GM11168 (cell line): Measurements from ENCODE around the gene RFX1.
"Not testable (repeated sequence)": the region's sequence is repeated elsewhere in the genome, so short reads cannot be mapped to it uniquely, and the experiment has no call there.

ENCODE experiments used
- in situ Hi-C: fragments of 300-500 bp; cut with MboI; formaldehyde crosslinking; loops from one replicate; pipeline ENCODE4 v1.12.0; 2022; ENCODE audit warnings: low sequenced_read_pairs; ENCODE audit not compliant: unreplicated experiment

Gene RFX1

DNA sequence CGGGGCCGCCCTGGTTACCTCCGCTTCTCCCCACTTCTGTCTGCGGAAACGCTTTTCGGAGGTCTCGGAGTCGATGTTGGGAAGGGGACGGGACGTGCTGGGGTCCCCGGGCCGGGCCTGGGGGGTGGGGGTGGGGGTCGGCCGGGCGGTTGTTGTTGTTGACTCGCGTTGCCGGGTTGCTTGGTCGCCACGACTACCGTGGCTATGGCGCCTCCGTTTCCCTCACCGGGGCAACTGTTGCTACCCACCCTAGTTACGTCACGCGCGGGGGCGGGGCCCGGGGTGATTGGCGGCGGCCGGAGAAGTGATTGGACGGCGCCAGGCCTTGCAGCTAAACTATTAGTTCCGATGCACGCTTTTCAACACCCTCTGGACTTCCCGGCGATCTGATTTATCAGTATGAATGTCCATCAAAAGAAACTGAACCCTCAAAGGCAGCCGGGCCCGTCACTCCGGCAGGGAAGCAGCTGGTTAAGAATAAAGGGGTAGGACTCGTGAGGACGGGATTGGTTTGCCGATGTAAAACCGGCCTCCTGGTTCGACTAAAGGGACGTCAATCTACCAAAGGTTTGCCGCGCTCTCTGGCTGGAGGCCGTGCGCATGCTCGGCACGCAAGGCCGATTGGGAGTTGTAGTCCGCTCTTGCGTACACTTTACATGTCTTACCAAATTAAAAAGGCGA lies at the start of gene RFX1:
RFX1 (minus strand) TSS at position 236 of the 681 bp plus-strand sequence. CDS start 12,477 bp downstream, outside the sequence.
- in situ Hi-C loops, result no loop called here

GRCh38 chr19:14055396-14055795 lies 49.3 kb upstream of the RFX1 start:
- in situ Hi-C loops, result loop anchor here (10.0 kb wide), 1 partner anchor 281 kb away; the partner anchor contains the start of gene C19orf53

DNA sequence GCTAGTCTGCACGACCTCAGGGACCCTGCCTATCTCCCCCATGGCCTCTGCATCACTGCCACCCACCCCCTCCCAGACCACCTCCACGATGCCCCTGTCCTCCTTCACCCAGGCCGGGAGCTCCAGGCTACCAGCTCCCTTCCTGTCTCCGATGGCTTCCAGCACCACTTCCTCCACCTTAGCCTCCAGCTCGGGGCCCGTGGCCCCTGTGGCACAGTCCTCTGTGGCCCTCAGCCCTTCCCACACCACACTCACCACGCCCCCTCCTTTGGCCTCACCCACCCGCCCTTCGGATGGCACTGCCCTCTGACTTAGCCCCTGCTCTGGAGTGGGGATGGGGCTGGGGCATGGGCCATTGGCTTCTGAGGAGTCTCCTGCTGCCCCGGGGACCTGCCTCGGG lies 48.6 kb upstream of the RFX1 start:
- in situ Hi-C loops, result loop anchor here (10.0 kb wide), 1 partner anchor 280 kb away; the partner anchor contains the start of gene C19orf53

- in situ Hi-C loops, result loop anchor here (10.0 kb wide), 1 partner anchor 279 kb away; the partner anchor contains the start of gene C19orf53
Observed at GRCh38 chr19:14054099-14054498, 48.0 kb upstream of the RFX1 start.

DNA sequence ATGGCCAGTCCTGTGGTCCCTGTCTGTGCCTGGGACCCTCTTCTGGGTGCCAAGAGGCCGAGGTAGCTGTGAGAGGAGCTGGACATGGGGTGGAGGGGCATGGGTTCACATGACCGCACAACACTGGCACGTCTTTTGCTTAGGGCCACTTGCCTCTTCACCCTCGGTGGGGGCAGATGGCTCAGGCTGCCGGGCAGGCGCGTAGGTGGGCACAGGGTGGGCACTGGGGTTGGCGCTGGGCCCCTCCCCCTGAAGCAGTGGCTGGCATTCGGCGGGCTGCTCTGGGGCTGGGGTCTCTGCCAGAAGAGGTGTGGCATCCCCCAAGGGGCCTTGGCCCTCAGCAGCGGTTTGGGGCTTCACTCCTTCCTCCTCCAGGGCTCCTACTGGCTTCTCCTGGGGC lies 47.4 kb upstream of the RFX1 start:
- in situ Hi-C loops, result loop anchor here (10.0 kb wide), 1 partner anchor 279 kb away; the partner anchor contains the start of gene C19orf53

GRCh38 chr19:14053032-14053431 lies 46.9 kb upstream of the RFX1 start:
- in situ Hi-C loops, result loop anchor here (10.0 kb wide), 1 partner anchor 278 kb away; the partner anchor contains the start of gene C19orf53

- in situ Hi-C loops, result loop anchor here (10.0 kb wide), 1 partner anchor 278 kb away; the partner anchor contains the start of gene C19orf53
Observed at GRCh38 chr19:14052470-14052869, 46.4 kb upstream of the RFX1 start.

DNA sequence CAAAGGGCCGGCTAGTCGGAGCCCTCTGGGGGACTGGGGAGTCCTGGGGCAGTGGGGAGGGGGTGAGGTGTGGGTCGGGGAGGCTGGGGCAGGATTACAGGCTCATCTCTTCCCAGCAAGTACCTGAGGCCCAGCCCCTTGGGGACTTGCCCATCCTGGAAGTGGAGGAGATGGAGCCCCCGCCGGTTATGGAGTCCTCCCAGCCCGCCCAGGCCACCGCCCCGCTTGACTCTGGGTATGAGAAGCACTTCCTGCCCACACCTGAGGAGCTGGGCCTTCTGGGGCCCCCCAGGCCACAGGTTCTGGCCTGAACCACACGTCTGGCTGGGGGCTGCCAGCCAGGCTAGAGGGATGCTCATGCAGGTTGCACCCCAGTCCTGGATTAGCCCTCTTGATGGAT lies 45.9 kb upstream of the RFX1 start:
- in situ Hi-C loops, result loop anchor here (10.0 kb wide), 1 partner anchor 277 kb away; the partner anchor contains the start of gene C19orf53

DNA sequence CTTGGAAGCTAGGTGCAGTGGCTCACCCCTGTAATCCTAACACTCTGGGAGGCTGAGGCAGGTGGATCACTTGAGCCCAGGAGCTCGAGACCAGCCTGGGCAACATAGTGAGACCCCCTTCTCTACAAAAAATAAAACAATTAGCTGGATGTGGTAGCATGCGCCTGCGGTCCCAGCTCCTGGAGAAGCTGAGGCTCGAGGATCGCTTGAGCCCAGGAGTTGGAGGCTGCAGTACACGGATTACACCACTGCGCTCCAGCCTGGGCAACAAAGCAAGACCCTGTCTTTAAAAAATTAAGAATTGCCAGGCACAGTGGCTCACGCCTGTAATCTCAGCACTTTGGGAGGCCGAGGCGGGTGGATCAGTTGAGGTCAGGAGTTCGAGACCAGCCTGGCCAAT lies 44.8 kb upstream of the RFX1 start:
- in situ Hi-C loops, result loop anchor here (10.0 kb wide), 1 partner anchor 276 kb away; the partner anchor contains the start of gene C19orf53

DNA sequence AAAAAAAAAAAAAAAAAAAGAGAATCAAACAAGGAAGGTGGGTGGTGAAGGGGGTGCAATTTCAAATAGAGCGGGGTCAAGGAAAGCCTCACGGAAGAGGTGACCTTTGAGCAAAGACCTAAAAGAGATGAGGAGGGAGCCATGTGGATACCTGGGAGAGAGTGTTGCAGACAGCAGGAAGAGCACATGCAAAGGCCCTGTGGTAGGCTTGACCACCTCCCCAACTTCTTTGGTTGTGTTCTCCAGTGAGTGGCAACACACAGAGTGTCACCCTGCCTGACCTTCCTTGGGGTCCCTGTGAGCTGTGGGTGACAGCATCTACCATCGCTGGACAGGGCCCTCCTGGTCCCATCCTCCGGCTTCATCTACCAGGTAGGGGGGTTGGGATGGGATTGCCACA lies 44.4 kb upstream of the RFX1 start:
- in situ Hi-C loops, result loop anchor here (10.0 kb wide), 1 partner anchor 276 kb away; the partner anchor contains the start of gene C19orf53

GRCh38 chr19:14048443-14049153 lies 42.5 kb upstream of the RFX1 start:
- in situ Hi-C loops, result no loop called here

GRCh38 chr19:14047866-14048265 lies 41.7 kb upstream of the RFX1 start:
- in situ Hi-C loops, result not testable (repeated sequence)

DNA sequence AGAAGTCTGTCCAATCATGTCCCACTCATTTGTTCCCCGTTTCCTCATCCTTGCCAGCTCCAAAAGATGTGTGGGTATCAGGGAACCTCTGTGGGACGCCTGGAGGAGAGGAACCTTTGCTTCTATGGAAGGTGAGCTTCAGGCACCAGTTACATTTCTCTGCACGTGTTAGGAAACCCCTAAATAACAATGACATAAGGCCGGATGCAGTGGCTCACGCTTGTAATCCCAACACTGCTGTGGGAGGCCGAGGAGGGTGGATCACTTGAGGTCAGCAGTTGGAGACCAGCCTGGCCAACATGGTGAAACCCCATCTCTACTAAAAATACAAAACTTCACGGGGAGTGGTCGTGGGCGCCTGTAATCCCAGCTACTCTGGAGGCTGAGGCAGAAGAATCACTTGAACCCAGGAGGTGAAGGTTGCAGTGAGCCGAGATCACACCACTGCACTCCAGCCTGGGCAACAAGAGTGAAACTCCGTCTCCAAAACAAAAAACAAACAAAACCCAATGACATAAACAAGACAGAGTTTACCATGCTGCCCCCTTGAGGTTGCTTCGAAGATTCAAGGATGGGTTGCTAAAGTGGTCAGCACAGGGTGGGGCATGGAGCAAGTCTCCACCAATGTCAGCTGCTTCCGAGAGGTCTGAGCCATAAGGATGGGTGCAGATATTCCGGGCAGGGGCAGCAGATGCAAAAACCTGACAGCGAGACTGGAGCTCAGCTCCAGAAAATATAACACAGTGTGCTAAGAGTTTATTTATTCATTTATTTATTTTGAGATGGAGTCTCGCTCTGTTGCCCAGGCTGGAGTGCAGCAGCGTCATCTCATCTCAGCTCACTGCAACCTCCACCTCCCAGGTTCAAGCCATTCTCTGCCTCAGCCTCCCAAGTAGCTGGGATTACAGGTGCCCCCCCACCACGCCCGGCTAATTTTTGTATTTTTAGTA lies 36.8 kb upstream of the RFX1 start:
- in situ Hi-C loops, result loop anchor here (5.0 kb wide), 1 partner anchor 161 kb away; no protein-coding TSS in a partner anchor

DNA sequence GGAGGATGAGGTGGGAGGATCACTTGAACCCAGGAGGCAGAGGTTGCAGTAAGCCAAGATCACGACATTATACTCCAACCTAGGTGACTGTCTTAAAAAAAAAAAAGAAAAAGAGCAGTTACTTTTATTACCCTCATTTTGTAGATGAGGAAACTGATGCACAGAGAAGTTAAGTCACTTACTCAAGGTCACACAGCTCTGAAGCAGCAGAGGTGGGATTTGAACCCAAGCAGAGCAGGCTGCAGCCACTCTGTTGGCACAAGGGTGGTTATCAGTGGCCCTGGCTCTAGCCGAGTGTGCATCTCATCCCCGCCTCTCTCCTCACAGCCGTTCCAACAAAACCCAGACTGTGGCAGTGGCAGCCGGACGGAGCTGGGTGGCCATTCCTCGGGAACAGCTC lies 33.1 kb upstream of the RFX1 start:
- in situ Hi-C loops, result no loop called here

GRCh38 chr19:14035706-14036105 lies 29.6 kb upstream of the RFX1 start:
- in situ Hi-C loops, result no loop called here

GRCh38 chr19:14035159-14035558 lies 29.0 kb upstream of the RFX1 start:
- in situ Hi-C loops, result not testable (repeated sequence)

DNA sequence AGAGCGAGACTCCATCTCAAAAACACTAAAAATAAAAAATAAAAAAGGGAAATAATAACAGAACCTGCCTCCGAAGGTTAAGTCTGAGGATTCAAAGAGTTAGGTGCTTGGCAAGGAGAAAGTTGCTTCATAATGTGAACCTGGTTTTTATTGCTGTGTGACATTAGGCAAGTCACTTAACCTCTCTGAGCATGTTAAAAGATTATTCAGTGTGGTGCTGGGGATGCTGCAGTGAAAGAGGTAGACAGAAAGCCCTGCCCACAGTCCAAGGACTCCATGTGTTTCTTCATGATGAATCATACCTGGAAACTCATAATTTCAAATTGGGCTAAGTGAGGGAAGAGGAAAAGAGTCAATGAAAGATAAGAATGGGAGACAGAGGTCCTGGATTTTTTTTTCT lies 27.8 kb upstream of the RFX1 start:
- in situ Hi-C loops, result no loop called here

GRCh38 chr19:14031719-14032480 lies 25.8 kb upstream of the RFX1 start, which contains the start of gene IL27RA:
Gene IL27RA (plus strand): TSS chr19:14031762. CDS start chr19:14031873, 111 bp downstream.
- in situ Hi-C loops, result no loop called here
